SHP77 (cell line): ENCODE data around the gene TFAP2A.

ENCODE experiments used
- DNase-seq, 2 experiments: peaks; one replicate each; lab custom pipeline; 2025; lab: John Stamatoyannopoulos, UW

Gene TFAP2A

GRCh38 chr6:10425975-10426780, 11.3 kb upstream of the TFAP2A start:
- no peak for DNase-seq

DNA sequence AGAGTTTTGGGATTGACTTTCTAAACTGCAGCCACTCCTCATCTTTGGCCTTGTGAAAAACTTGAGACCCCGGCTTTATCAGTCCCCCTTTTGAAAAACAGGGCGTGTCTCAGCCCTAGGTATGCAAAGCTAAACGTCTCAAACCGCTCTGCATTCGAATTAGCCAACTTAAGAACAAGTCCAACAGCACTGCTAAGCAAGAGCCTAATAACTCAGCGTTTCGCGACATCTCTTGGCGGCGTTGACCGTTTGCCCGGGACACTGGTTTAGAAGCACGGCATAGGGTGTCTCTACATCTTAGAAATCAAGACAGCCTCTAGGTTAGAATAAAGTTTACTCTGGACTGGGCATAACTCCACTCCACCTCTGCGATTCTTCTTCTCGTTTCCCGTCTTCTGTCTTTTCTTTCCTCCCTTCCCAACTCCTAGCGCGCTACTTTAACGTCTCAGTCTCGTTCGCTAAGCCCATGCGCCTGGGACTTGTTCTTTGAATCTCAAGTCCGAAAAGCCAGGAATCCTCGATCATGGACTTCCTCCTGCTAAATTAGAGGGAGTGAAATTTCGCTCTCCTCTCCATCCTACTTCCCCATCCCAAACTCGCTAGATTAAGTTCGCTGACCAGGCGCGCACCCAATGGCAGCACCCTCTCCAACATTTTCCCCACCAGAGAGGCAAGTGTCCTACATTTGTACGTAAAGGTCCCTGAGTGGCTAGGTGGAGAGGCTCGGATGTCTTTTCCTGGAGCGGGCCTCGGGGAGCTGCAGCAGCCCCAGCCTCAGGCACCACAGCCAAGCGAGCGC, 10.5 kb upstream of the TFAP2A start:
- no peak for DNase-seq

GRCh38 chr6:10424040-10424439, 9.2 kb upstream of the TFAP2A start:
- peak in 1 of 2 experiments; percentile 7 for DNase-seq

- no peak for DNase-seq
Observed at GRCh38 chr6:10422737-10423034, 7.8 kb upstream of the TFAP2A start.

- no peak for DNase-seq
Observed at GRCh38 chr6:10421921-10422736, 7.3 kb upstream of the TFAP2A start.

GRCh38 chr6:10421158-10421920, 6.5 kb upstream of the TFAP2A start:
- no peak for DNase-seq

- no peak for DNase-seq
Observed at GRCh38 chr6:10420546-10421157, 5.8 kb upstream of the TFAP2A start.

- no peak for DNase-seq
Observed at GRCh38 chr6:10419749-10420545, 5.1 kb upstream of the TFAP2A start.

DNA sequence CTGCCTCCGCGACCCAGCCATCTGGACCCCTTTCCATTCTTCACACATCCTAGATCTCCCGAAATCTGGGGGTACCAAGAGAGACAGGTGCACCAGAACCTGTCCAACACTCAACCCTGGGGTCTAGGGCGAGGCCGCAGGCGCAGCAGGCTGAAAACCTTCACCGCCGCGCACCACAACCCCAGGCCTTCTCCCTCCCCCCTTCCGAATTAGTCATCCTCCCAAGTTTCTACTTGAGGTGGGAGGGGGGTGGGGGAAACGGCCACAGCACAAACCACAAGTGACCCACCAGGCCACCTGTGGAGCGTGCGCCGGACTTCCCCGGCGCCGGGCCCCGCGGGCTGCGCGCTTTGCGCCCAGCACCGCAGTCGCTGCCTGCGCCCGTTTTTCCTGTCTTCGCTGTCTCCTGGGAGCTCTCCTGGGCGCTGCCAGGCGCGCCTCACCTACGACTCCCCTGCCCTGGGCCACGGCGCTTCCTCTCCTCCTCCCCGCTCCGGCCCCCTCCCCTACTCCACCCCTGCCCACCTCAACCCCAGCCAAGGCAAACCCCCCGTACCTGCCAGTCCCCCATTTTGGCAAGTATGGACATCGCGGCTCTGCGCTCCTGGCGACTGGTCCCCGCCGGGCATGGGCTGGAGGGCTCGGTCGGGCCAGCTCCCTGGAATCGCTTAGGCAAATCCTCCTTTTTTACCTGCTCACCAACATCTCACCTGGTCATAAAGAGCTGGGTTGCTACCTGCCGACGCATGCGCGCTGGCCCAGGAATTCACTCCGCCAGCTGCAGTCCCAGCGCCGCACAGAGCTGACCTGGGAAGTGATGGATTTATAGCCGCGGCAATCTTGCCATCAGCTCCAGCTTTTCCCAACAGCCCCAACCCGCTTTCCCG, 4.2 kb upstream of the TFAP2A start:
- DNase-seq: no peak

DNA sequence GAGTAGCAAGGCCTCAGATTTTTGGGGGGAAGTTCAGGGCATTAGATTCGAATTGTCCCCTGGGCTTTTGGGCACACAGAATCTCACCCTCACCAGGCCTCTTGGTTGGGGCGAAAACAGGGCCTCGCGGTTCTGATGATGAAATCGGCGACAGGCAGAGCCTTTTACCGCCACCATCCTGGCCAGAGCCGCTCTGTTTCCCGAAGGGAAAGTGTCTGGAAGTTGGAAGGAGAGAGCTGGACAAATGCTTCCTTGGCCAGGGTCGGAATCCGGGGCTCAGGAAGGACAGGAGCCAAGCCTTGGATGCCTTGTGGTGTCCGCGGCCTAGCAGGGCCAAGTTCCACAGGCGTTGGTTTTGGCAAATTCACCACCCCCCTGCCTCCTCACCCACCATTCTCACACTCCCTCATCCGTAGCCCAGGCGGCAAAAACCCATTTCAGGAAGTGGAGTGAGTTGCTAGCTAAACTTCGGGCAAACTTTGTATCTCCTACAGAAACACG, 3.5 kb upstream of the TFAP2A start:
- DNase-seq: no peak

DNA sequence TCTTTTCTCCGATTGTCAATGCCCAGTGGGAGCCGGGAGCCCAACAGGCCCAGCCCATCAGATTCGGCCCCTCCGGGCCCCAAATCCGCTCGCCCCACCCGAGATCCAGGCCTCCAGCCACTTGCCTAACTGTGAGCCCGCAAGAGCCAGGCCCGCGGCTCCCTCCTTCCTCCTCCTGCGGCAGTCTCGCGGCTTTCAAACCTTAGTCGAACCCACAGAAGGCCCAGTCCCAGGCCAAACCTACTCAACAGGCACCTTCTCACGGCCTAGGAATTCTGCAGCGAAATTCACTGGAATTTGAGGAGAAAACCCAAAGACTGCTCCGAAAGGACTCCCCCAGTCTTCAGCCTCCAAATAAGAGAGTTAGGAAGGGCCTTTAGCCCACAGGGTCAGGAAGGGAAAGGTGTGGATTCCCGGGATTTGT, 2.8 kb upstream of the TFAP2A start:
- DNase-seq: no peak

DNA sequence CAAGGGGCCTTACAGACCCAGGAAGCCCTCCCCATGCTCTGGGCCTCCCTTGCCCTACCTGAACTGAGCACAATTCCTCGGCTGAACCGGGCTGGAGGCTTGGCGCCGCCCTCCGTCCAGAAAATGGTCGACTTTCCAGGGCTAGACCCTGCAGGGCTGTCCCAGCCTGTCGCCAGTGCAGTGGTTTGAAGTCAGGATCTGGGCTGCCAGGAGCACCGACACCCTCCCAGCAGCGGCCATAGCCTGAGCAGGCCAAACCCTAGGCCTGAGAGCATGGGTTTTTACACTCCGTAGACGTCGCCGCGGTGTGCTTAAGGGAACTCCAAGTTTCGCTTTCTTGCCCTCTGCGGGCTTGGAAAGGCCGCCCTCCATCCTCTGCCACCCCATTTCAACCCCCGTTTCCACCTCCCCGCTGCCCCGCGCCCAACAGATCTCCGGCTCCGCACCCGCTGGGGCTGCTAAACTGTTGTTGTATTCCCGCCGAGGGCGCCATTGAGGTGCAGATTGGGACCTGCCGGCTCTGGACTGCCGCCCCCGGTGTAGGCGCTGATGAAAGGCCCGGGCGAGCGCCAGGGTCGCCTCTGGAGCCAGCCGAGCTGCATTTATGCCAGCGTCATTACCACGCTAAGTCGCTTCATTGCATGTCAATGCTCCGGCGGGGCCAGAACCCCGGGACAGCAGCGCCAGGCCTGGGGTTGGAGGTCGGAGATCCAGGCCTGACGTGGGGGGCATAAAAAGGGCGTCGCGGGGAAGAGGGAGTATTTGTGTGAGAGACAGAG, 2.2 kb upstream of the TFAP2A start:
- DNase-seq: no peak

DNA sequence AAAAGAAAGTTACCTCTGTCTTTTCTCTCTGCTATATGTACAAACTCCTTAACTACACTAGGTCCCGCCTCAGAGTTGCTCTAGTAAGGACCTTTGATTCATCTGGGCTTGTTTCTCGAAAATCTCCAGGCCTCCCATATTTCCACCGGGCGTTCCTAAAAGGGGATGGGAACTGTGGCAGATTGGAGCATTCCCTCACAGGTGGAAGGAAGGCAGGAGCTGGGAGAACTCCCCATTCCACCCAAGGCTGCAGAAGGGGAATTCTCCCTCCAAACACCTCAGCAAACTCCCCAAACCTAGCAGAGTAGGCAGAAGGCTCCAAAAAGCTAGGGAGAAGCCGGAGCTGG, 1.6 kb upstream of the TFAP2A start:
- no peak for DNase-seq

DNA sequence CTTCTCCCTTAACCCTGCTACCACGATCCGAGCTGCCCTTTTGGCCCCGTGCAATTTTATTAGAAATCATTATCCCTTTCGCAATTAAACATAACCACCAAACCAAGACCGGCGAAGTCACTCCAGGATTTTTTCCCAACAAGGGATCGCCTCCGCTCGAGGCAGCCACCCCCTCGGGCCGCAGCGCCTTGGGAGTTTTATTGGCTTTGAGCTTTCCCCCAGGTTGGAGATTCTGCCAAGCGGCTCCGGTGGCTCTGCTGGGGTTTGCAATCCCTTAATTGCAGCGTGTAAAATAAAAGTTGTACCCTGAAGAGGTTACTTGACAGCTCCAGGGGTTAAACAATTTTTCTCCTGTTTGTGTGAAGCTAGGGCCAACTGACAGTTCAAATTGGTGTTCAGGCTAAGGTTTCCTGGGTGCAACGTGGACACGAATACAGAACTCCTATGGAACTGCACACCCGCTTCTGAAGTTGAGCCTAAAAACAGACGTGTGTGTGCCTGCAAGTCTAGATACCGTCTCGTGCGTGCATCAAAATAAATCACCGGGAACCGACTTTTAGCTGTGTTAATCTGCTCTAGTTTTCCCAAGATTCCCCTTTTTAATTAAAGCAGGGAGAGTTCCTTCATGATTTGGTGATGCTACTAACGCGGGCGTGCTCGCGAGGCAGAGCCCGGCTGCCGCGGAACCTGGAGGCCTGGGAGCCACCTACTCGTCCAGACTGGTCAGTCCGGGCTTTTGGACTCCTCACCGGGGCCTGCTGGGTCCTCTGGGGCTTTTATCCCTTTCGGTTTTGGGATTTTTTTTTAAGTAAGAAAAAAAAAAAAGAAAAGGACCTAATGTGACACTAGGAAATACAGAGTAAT, 975 bp upstream of the TFAP2A start:
- no peak for DNase-seq

- peak in 1 of 2 experiments; percentile 40 for DNase-seq
Observed at GRCh38 chr6:10413850-10414738, 780 bp downstream of the TFAP2A start.

DNA sequence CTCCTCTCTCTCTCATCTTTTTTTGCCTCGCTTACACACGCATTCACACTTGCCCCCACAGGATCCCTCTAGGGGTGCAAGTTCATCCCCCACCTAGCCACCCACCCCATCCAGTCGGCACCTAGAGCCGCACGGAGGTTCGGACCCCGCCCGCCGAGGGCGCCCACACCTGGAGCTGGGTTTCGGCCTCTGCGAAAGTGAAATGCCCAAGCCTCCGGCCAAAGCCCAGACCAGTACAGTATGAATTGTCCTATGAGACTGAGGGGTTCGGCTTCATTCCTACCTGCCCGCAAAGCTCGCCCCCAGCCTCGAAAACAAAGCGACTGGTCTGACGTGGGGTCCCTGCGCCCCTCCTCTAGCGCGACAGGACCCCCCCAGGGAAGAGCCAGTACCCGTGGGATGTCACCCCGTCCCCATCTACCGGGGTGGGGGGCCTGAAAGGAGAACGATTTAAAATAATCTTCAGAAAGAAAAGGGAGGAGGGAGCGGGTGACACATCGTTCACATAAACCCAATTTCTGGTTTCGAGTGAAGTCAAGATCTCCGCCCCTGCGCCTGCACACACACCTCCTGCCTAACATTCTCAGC, 1.5 kb downstream of the TFAP2A start:
- no peak for DNase-seq
